DOHH2 (cell line): ENCODE data around the gene HSDL2.

Source experiments
- CTCF ChIP-seq: fragments of 200-600 bp; sonication (generic); IDR thresholded peaks from one replicate; pipeline ENCODE4 v1.5.1; 2014; ENCODE audit warnings: antibody characterized with exemption, mild to moderate bottlenecking, low read depth, low read length; ENCODE audit not compliant: poor library complexity, severe bottlenecking
- EZH2phosphoT487 ChIP-seq: fragments of 200-600 bp; sonication (generic); IDR thresholded peaks from 2 replicates; pipeline ENCODE4 v1.6.1; 2017; ENCODE audit warnings: borderline replicate concordance, mild to moderate bottlenecking, antibody characterized with exemption, low read length, moderate library complexity, mixed read lengths

DNA sequence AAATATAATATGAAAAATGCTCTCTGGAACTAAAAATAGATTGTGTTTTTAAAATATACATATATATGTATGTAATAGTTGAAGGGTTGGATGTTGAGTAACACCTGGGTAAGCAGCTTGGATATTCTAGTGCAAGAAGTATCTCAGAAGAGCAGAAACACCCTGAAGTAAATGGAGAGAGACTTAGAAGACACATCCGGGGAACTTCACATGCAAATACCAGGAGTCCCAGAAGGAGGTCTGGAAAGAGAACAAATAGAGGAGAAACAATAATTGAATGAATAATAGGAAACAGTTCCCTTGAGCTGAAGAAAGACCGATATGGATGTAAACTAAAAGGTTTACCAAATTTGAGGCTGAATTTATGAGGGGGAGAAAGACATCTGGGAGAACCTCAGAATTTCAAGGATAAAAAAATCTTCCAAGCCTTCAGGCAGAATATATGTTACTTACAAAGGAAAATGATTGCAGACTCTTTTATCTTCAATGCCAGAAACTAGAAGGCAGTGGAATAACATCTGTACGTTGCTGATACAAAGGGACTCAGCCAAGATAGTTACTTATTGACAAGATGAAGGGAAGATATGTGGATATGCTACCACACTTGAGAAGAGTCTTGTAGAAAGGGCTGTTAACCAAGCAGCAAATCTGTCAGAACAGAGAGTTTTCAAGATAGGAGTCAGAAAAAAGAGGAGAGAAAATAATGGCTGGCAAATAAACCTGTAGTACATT lies 42.7 kb downstream of the HSDL2 start:
- TF ChIP-seq CTCF (no peak), EZH2phosphoT487 (no peak)
